ENCODE results near the gene MS4A13.

- TF ChIP-seq CTCF (IDR thresholded peaks at IDR 0.05) (no peak), RAD21 (IDR thresholded peaks at IDR 0.05; ENCODE audit: low read length) (no peak), GABPA (IDR thresholded peaks at IDR 0.05; ENCODE audit: low read depth) (no peak; the same call in 1 of the 2 replicates), SIN3A (IDR thresholded peaks at IDR 0.05; ENCODE audit: borderline replicate concordance, low read depth, low read length) (no peak), TAF1 (IDR thresholded peaks at IDR 0.05; ENCODE audit: borderline replicate concordance, low read depth, low read length) (no peak), EP300 (IDR thresholded peaks at IDR 0.05; ENCODE audit: borderline replicate concordance in 1 of 2, low read depth in 1 of 2, low read length in 1 of 2) (no peak), REST (IDR thresholded peaks at IDR 0.05; ENCODE audit: low read depth, low read length) (no peak)
Measured at GRCh38 chr11:60515144-60515855, at the start of gene MS4A13.
